Non-pigmented ciliary epithelial cell (primary cell): ENCODE results near the gene XYLT1.

Source experiments
- DNase-seq: peaks from one replicate; pipeline ENCODE4 v3.0.0-alpha.2; 2010; ENCODE audit warnings: low read depth

Gene XYLT1

DNA sequence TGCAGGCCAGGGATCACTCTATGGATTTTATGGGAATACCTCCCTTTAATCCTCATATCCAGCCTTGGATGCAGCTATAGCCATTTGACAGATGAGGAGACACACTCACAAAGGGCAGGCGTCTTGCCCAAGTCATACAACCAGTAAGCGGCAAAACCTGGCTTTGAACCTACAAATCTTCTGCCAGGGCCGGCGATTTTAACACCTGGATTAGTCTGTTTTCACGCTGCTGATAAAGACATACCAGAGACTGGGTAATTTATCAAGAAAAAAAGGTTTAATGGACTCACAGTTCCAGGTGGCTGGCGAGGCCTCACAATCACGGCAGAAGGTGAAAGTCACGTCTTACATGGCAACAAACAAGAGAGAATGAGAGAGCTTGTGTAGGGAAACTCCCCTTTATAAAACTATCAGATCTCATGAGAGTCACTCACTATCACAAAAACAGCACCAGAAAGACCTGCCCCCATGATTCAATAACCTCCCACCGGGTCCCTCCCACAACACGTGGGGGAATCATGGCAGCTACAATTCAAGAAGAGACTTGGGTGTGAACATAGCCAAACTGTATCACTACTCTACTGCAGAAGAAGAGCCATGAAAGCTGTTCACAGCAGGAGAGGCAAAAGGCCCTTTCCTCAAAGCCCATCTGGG lies 67.5 kb downstream of the XYLT1 start:
- no peak for DNase-seq

DNA sequence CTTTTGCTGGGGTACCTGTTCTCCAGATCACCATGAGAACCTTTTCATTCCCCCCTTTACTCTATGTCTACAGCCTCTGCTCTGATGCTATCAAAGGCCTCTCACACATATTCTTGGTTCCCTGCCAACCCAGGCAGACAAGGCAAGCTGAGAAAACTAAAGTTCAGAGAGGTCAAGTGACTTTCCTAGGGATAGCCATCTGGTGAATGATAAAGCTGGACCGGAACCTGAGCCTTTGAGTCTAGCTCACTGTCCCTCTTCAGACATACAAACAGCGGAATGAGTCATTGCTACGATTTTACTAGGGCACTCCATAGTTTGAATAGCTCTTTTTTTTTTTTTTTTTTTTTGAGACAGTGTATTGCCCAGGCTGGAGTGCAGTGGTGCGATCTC lies 73.3 kb downstream of the XYLT1 start:
- no peak for DNase-seq

GRCh38 chr16:17396762-17397498 lies 73.8 kb downstream of the XYLT1 start:
- no peak for DNase-seq

- no peak for DNase-seq
Measured at GRCh38 chr16:17395849-17396480, 74.8 kb downstream of the XYLT1 start.

DNA sequence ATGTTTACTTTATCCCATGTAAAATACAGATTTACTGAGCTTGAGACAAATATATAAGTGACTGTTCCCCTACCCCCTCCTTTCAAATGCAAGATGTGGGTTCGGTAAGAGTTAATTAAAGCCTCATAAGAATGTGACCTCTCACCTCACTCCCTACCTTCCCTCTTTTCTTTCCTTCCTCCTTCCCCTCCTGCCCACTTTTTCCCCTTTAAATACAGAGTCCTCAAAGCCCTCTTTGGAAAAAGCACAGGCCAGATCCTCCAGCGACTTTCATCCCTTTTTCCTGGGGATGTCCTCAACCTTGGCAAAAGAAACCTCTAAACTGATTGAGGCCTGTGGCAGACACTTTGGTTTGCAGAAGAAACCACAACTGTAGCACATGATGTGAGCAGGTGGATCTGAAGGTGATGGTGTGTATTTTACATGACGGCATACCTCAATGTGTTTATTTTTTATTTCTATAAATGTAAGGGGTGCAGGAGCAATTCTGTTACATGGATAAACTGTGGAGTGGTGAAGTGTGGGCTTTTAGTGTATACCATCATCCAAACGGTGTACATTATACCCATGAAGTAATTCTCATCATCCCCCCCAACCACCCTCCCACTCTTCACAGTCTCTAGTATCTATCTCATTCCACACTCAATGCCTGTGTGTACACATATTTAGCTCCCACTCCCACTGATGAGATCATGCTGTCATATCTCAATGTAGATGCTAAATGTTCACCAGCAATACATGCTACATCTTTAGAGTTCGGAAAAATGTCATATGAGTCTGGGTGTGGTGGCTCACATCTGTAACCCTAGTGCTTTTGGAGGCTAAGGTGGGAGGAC lies 77.7 kb downstream of the XYLT1 start:
- DNase-seq = no peak

- no peak for DNase-seq
Measured at GRCh38 chr16:17392127-17392856, 78.5 kb downstream of the XYLT1 start.

DNA sequence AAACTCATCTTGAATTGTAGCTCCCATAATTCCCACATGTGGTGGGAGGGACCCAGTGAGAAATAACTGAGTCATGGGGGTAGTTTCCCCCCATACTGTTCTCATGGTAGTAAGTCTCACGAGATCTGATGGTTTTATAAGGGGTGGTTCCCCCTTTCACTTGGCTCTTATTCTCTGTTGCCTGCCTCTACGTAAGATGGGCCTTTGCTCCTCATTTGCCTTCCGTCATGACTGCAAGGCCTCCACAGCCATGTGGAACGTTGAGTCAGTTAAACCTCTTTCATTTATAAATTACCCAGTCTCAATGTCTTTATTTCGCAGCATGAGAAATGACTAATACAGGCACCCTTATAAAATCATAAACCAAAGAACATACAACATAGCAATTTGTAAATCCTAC lies 79.0 kb downstream of the XYLT1 start:
- DNase-seq = no peak

DNA sequence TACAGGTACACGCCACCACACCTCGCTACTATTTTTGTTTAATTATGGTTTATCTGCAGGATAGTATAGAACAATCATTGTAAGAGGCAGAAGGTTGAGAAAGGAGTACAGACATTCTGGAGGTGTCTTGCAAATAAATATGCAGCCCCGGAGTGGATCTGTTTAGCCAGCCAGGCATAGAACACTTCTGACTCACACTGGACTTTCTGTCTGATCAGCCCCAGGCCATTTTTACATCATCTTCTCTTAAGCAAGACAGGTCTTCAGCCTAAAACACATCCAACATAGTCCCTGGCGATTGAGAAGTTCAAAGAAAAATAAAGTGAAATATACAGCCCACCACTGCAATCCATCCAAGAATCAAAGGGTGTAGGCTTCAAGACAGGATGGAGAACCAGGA lies 81.4 kb downstream of the XYLT1 start:
- DNase-seq = no peak

DNA sequence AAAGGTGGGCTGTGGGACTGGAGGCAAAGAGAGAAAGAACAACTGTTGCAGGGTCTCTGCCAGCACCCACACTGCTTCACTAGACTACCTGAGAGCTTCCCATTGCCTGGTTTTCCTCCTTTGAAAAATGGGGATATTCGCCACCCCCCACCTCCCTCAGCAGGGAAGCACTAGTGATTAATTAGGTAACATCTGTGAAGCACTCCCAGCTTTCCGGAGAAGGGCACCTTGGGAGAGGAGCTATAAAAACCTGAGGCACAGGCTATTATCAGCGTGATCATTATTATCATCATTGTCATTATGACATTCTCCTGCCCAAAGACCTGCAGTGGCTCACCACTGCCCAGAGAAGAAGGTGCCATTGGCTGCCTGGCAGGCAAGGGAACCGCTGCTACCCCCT lies 83.5 kb downstream of the XYLT1 start:
- DNase-seq = no peak

- no peak for DNase-seq
Measured at GRCh38 chr16:17386229-17386628, 84.5 kb downstream of the XYLT1 start.

- DNase-seq = no peak
Measured at GRCh38 chr16:17384471-17384870, 86.3 kb downstream of the XYLT1 start.

GRCh38 chr16:17382949-17383863 lies 87.6 kb downstream of the XYLT1 start:
- DNase-seq = no peak

- DNase-seq = no peak
Measured at GRCh38 chr16:17382514-17382913, 88.2 kb downstream of the XYLT1 start.

GRCh38 chr16:17381784-17382183 lies 89.0 kb downstream of the XYLT1 start:
- no peak for DNase-seq

DNA sequence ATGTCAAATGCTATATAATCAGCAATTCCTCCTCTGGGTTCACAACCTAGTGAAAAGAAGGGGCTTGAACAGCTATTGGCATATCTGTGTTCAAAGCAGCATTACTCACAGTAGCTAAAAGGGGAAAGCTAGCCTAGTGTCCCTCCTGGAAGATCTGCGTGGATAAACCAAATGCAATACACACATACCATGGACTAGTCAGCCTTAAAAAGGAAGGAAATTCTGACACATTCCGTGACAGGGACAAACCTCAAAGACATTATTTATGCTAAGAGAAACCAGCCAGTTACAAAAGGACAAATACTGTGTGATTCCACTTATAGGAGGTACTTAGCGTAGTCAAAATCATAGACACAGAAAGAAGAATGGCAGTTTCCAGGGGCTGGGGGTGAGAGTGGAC lies 90.1 kb downstream of the XYLT1 start:
- no peak for DNase-seq

DNA sequence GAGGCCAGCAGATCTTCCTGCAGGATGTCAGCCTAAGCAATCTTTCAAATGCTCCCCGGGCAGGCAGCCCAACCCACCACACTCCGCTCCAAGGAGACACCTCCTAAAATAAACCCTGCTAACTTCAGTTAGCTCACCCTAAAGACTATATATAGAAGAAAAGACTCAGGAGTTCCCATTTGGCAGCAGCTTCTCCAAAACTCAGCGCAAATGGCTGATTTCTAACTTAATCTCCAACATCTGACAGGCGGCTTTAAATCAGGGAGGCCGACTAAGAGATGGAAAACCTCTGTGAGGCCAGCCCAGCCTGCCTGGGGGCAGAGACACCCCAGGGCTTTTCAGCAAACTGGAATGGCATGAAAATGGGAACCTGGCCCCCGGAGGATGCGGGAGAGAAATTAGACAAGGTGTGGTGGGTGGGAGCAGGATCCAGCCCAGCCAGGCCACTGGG lies 91.6 kb downstream of the XYLT1 start:
- no peak for DNase-seq

GRCh38 chr16:17377360-17378324 lies 93.1 kb downstream of the XYLT1 start:
- DNase-seq = no peak

DNA sequence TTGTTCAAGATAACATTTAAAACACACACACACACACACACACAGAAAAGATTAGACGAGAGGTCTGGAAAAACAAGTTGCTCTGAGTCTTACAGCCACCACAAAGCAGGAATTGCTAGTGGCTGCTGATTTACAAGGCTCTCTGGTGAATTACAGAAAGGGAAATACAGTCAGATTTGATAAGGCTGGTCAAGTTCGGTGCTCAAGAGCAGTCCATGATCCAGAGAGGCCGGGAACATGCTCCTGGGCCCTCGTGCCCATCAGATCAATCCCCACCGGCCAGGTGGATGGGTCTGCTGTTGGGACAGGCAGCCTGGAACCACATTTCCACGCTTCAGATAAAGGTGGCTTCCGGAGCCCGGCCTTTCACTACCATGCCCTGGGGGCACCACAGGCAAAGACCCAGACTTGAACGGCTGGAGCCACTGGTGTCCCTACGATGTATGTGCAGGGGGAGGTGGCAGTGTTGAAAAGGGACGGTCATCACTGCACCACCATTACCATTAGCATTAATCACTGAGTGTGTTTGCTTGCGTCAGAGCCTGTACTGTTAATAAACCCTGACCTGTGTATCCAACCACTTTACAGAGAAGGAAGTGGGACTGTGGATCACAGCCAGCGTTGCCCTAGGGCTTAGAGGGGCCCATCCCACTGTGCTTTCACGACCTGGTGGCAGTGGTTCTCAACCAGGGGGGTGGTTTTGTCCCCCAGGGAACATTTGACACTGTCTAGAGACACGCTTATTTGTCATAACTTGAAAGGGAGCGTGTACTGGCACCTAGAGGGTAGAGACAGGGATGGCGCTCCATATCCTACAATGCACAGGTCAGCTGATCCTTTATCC lies 95.1 kb downstream of the XYLT1 start:
- DNase-seq = no peak
